ENCODE data around the gene NSD1.

Gene NSD1

GRCh38 chr5:177133096-177133852 lies at the start of gene NSD1:
NSD1 (plus strand) TSS chr5:177133773; CDS start chr5:177135104, 1,331 bp downstream.
- DNase-seq (ENCODE audit: low read depth): peak; percentile 62

GRCh38 chr5:177084175-177084574 lies 49.4 kb upstream of the NSD1 start:
- no peak for DNase-seq (ENCODE audit: low read depth)

- DNase-seq (ENCODE audit: low read depth): no peak
Observed at GRCh38 chr5:177085985-177086653, 47.5 kb upstream of the NSD1 start.

- DNase-seq (ENCODE audit: low read depth): peak; percentile 49
Observed at GRCh38 chr5:177086654-177087397, 46.7 kb upstream of the NSD1 start, which contains the start of gene FGFR4. FGFR4 (plus strand) TSS chr5:177086915; CDS start chr5:177089603, 2,688 bp downstream.

- no peak for DNase-seq (ENCODE audit: low read depth)
Observed at GRCh38 chr5:177087398-177088005, 46.1 kb upstream of the NSD1 start.

- DNase-seq (ENCODE audit: low read depth): peak; percentile 12
Observed at GRCh38 chr5:177089127-177089526, 44.4 kb upstream of the NSD1 start.

GRCh38 chr5:177089825-177090641 lies 43.5 kb upstream of the NSD1 start:
- no peak for DNase-seq (ENCODE audit: low read depth)

- no peak for DNase-seq (ENCODE audit: low read depth)
Observed at GRCh38 chr5:177090813-177091212, 42.8 kb upstream of the NSD1 start.

GRCh38 chr5:177091232-177091631 lies 42.3 kb upstream of the NSD1 start:
- DNase-seq (ENCODE audit: low read depth): no peak

GRCh38 chr5:177092178-177093081 lies 41.1 kb upstream of the NSD1 start:
- no peak for DNase-seq (ENCODE audit: low read depth)

- DNase-seq (ENCODE audit: low read depth): no peak
Observed at GRCh38 chr5:177093082-177093712, 40.4 kb upstream of the NSD1 start.

- DNase-seq (ENCODE audit: low read depth): no peak
Observed at GRCh38 chr5:177093803-177094202, 39.8 kb upstream of the NSD1 start.

- DNase-seq (ENCODE audit: low read depth): no peak
Observed at GRCh38 chr5:177094224-177095087, 39.1 kb upstream of the NSD1 start.

- no peak for DNase-seq (ENCODE audit: low read depth)
Observed at GRCh38 chr5:177095088-177095669, 38.4 kb upstream of the NSD1 start.

GRCh38 chr5:177096162-177097015 lies 37.2 kb upstream of the NSD1 start:
- no peak for DNase-seq (ENCODE audit: low read depth)

GRCh38 chr5:177097016-177097985 lies 36.3 kb upstream of the NSD1 start:
- DNase-seq (ENCODE audit: low read depth): no peak
